GM19468 (cell line): ENCODE data around the gene OCLN.
"Not testable (repeated sequence)": the region's sequence is repeated elsewhere in the genome, so short reads cannot be mapped to it uniquely, and the experiment has no call there.

Experiments
- ATAC-seq: cut with Tn5 transposase; IDR thresholded peaks from one replicate; pipeline ENCODE4 v1.9.1; 2021; ENCODE audit warnings: mild to moderate bottlenecking, moderate library complexity, moderate number of reproducible peaks; ENCODE audit not compliant: unreplicated experiment; ENCODE audit errors: extremely low read depth

OCLN gene

GRCh38 chr5:69526660-69527059 is 34.1 kb downstream of the OCLN start:
- ATAC-seq, result no peak

GRCh38 chr5:69527128-69527770 is 34.7 kb downstream of the OCLN start:
- ATAC-seq, result no peak

- no peak for ATAC-seq
These were observed 35.4 kb downstream of the OCLN start for GRCh38 chr5:69528035-69528434.

- no peak for ATAC-seq
These were observed 36.0 kb downstream of the OCLN start for GRCh38 chr5:69528609-69529008.

GRCh38 chr5:69530561-69531405 is 38.2 kb downstream of the OCLN start:
- ATAC-seq, result no peak

GRCh38 chr5:69531406-69531801 is 38.8 kb downstream of the OCLN start:
- ATAC-seq, result no peak

GRCh38 chr5:69537911-69538310 is 45.3 kb downstream of the OCLN start:
- ATAC-seq, result not testable (repeated sequence)

- ATAC-seq, result not testable (repeated sequence)
These were observed 46.1 kb downstream of the OCLN start for GRCh38 chr5:69538735-69539134.

GRCh38 chr5:69541347-69541746 is 48.8 kb downstream of the OCLN start:
- not testable (repeated sequence) for ATAC-seq

GRCh38 chr5:69542838-69543618 is 50.4 kb downstream of the OCLN start:
- not testable (repeated sequence) for ATAC-seq

- not testable (repeated sequence) for ATAC-seq
These were observed 52.0 kb downstream of the OCLN start for GRCh38 chr5:69544602-69545001.

GRCh38 chr5:69559908-69560330 is 67.3 kb downstream of the OCLN start, which contains the start of gene GTF2H2C:
Gene GTF2H2C (plus strand): TSS chr5:69560191. CDS start chr5:69565133, 4,942 bp downstream.
- peak; percentile 95 for ATAC-seq

GRCh38 chr5:69560587-69561431 is 68.2 kb downstream of the OCLN start:
- not testable (repeated sequence) for ATAC-seq

GRCh38 chr5:69566172-69566571 is 73.6 kb downstream of the OCLN start:
- not testable (repeated sequence) for ATAC-seq

GRCh38 chr5:69568072-69568471 is 75.5 kb downstream of the OCLN start:
- not testable (repeated sequence) for ATAC-seq

GRCh38 chr5:69583356-69583755 is 90.8 kb downstream of the OCLN start:
- ATAC-seq, result not testable (repeated sequence)

GRCh38 chr5:69596114-69596840 is 103.7 kb downstream of the OCLN start:
- ATAC-seq, result not testable (repeated sequence)

- peak; percentile 58 for ATAC-seq
These were observed 109.4 kb downstream of the OCLN start for GRCh38 chr5:69601947-69602346.

GRCh38 chr5:69606839-69607238 is 114.2 kb downstream of the OCLN start:
- not testable (repeated sequence) for ATAC-seq
